NCI-H2029 treated with DMSO at 0.1 percent for 48 hours (cell line): ENCODE results near the gene RGS7.
"Not testable (repeated sequence)": the region's sequence is repeated elsewhere in the genome, so short reads cannot be mapped to it uniquely, and the experiment has no call there.

Experiments used
- DNase-seq: peaks from one replicate; lab custom pipeline; 2025; lab: John Stamatoyannopoulos, UW

RGS7 gene

GRCh38 chr1:241208910-241209379 lies 148.1 kb downstream of the RGS7 start:
- DNase-seq: no peak

- no peak for DNase-seq
Measured at GRCh38 chr1:241203817-241204216, 153.2 kb downstream of the RGS7 start.

- no peak for DNase-seq
Measured at GRCh38 chr1:241202401-241202800, 154.6 kb downstream of the RGS7 start.

GRCh38 chr1:241186716-241187115 lies 170.3 kb downstream of the RGS7 start:
- no peak for DNase-seq

GRCh38 chr1:241181971-241182370 lies 175.0 kb downstream of the RGS7 start:
- no peak for DNase-seq

- no peak for DNase-seq
Measured at GRCh38 chr1:241181471-241181870, 175.5 kb downstream of the RGS7 start.

GRCh38 chr1:241180569-241180968 lies 176.4 kb downstream of the RGS7 start:
- DNase-seq: no peak

GRCh38 chr1:241177660-241178059 lies 179.3 kb downstream of the RGS7 start:
- no peak for DNase-seq

GRCh38 chr1:241172486-241172885 lies 184.5 kb downstream of the RGS7 start:
- no peak for DNase-seq

GRCh38 chr1:241171991-241172390 lies 185.0 kb downstream of the RGS7 start:
- no peak for DNase-seq

GRCh38 chr1:241167121-241167630 lies 189.8 kb downstream of the RGS7 start:
- DNase-seq: peak; percentile 65

- DNase-seq: no peak
Measured at GRCh38 chr1:241166625-241167024, 190.4 kb downstream of the RGS7 start.

- not testable (repeated sequence) for DNase-seq
Measured at GRCh38 chr1:241165256-241165655, 191.7 kb downstream of the RGS7 start.

GRCh38 chr1:241163363-241163762 lies 193.6 kb downstream of the RGS7 start:
- no peak for DNase-seq

- DNase-seq: no peak
Measured at GRCh38 chr1:241161188-241161689, 195.8 kb downstream of the RGS7 start.

GRCh38 chr1:241157435-241157834 lies 199.6 kb downstream of the RGS7 start:
- no peak for DNase-seq

- DNase-seq: no peak
Measured at GRCh38 chr1:241156231-241156965, 200.6 kb downstream of the RGS7 start.

GRCh38 chr1:241145881-241146280 lies 211.1 kb downstream of the RGS7 start:
- DNase-seq: no peak

GRCh38 chr1:241143765-241144442 lies 213.1 kb downstream of the RGS7 start:
- no peak for DNase-seq

GRCh38 chr1:241142493-241142892 lies 214.5 kb downstream of the RGS7 start:
- no peak for DNase-seq

- DNase-seq: not testable (repeated sequence)
Measured at GRCh38 chr1:241141646-241142045, 215.4 kb downstream of the RGS7 start.

- no peak for DNase-seq
Measured at GRCh38 chr1:241140670-241141069, 216.3 kb downstream of the RGS7 start.

- no peak for DNase-seq
Measured at GRCh38 chr1:241139047-241139446, 218.0 kb downstream of the RGS7 start.
